ENCODE results near the gene IL17RC.

The IL17RC gene

GRCh38 chr3:9902372-9903237 is 14.3 kb upstream of the IL17RC start, which contains the start of gene IL17RE:
Gene IL17RE (plus strand): TSS chr3:9902848. CDS start chr3:9902933, 85 bp downstream.
- peak; percentile 84 for ATAC-seq
- Mint-ChIP-seq H3K36me3 (peaks cover 6% of the 10 kb centered on the region), H3K4me3 (peak within 1 kb of the TSS; percentile 79)

GRCh38 chr3:9903238-9903624 is 13.7 kb upstream of the IL17RC start:
- peak overlapping the region; percentile 86 for H3K27ac Mint-ChIP-seq
- peak overlapping the region; percentile 79 for H3K4me3 Mint-ChIP-seq
- peak; percentile 25 for ATAC-seq
- DNase-seq (ENCODE audit: low spot score in 2 of 2): no peak
- no peaks in the 10 kb centered on the region for H3K9me3 Mint-ChIP-seq
- peaks cover 12% of the 10 kb centered on the region for H3K36me3 Mint-ChIP-seq
- H3K4me1 Mint-ChIP-seq: peaks cover 37% of the 10 kb centered on the region

More at GRCh38 chr3:9902372-9903237, 14.3 kb upstream of the IL17RC start, which contains the start of gene IL17RE:
- peak within 1 kb of the TSS; percentile 86 for H3K27ac Mint-ChIP-seq
- H3K4me1 Mint-ChIP-seq: peaks cover 39% of the 10 kb centered on the region
- H3K9me3 Mint-ChIP-seq: no peaks in the 10 kb centered on the region
- peak in 1 of 2 donors; percentile 15 for DNase-seq (ENCODE audit: low spot score in 2 of 2)

GRCh38 chr3:9903904-9904303 is 13.0 kb upstream of the IL17RC start:
- Mint-ChIP-seq H3K27ac (peak overlapping the region; percentile 86), H3K4me3 (peak overlapping the region; percentile 79)
- ATAC-seq: no peak

DNA sequence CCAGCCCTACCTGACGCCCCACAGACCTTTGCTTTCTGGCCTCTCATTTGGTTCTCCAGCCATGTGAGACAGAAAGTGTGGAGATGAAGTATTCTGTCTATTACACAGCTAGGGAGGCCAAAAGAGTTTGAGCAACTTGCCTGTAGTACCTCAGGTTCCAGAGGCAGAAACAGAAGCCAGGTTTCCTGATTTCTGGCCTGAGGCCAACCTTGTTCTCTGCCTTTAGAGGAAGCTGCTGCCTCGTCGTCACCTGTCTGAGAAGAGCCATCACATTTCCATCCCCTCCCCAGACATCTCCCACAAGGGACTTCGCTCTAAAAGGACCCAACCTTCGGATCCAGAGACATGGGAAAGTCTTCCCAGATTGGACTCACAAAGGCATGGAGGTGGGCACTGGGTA is 10.4 kb upstream of the IL17RC start:
- no peak for ATAC-seq

More at GRCh38 chr3:9903904-9904303, 13.0 kb upstream of the IL17RC start:
- DNase-seq (ENCODE audit: low spot score in 2 of 2): no peak
- H3K4me1 Mint-ChIP-seq: peaks cover 31% of the 10 kb centered on the region
- H3K36me3 Mint-ChIP-seq: peaks cover 13% of the 10 kb centered on the region
- no peaks in the 10 kb centered on the region for H3K9me3 Mint-ChIP-seq

GRCh38 chr3:9908286-9908685 is 8.6 kb upstream of the IL17RC start:
- Mint-ChIP-seq H3K4me3 (no peak overlapping the region), H3K27ac (no peak overlapping the region), H3K9me3 (no peaks in the 10 kb centered on the region), H3K36me3 (peaks cover 18% of the 10 kb centered on the region), H3K4me1 (peaks cover 38% of the 10 kb centered on the region)
- no peak for ATAC-seq
- DNase-seq (ENCODE audit: low spot score in 2 of 2): no peak

More for the DNA sequence above, 10.4 kb upstream of the IL17RC start:
- Mint-ChIP-seq H3K9me3 (no peaks in the 10 kb centered on the region), H3K36me3 (peaks cover 13% of the 10 kb centered on the region), H3K4me1 (peaks cover 45% of the 10 kb centered on the region), H3K4me3 (no peak overlapping the region), H3K27ac (no peak overlapping the region)
- DNase-seq (ENCODE audit: low spot score in 2 of 2): no peak

DNA sequence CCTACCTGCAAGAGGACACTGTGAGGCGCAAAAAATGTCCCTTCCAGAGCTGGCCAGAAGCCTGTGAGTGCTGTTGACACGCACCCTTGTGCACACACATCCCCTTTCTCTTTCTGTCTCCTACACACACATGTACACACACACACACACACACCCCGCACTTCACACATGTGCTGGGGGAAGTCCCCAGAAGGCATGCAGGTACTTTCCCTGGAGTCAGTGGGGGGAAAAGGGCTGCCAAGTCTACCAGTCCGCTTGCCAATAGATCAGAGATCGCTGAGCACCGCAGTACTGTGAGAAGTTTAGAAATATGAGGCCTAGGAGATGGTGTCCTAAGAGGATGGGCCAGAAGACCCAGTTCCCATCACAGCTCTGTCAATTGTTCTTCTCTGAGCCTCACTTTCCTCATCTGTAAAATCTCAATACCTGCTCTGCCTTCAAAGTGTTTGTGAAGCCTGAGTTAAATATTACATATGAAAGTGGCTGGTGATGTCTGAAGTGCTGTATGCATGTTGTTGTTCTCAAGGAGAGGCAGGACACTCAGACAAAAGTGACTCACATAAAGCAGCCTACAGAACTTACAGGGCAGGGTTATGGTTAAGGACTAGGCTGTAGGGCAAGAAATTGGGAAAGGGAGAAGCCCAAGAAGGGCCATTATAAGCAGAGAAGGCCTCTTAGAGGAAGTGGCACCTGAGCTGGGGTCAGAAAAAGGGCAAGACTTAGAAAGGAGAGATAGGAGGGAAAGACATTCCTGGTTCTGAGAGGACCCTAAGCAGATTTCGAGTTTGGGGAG is 7.5 kb upstream of the IL17RC start:
- Mint-ChIP-seq H3K4me3 (no peak overlapping the region), H3K9me3 (no peaks in the 10 kb centered on the region), H3K36me3 (peaks cover 18% of the 10 kb centered on the region), H3K4me1 (peaks cover 29% of the 10 kb centered on the region), H3K27ac (peak overlapping the region; percentile 52)
- DNase-seq (ENCODE audit: low spot score in 2 of 2) (no peak), ATAC-seq (no peak)

- H3K36me3 Mint-ChIP-seq: peaks cover 18% of the 10 kb centered on the region
- H3K4me3 Mint-ChIP-seq: no peak overlapping the region
- no peak for DNase-seq (ENCODE audit: low spot score in 2 of 2)
- H3K27ac Mint-ChIP-seq: peak overlapping the region; percentile 43
- ATAC-seq: no peak
- H3K9me3 Mint-ChIP-seq: no peaks in the 10 kb centered on the region
- peaks cover 42% of the 10 kb centered on the region for H3K4me1 Mint-ChIP-seq
These were observed 5.0 kb upstream of the IL17RC start for GRCh38 chr3:9911863-9912262.

GRCh38 chr3:9912294-9912935 is 4.5 kb upstream of the IL17RC start:
- peak; percentile 70 for ATAC-seq
- Mint-ChIP-seq H3K4me1 (peaks cover 44% of the 10 kb centered on the region), H3K36me3 (peaks cover 18% of the 10 kb centered on the region), H3K9me3 (no peaks in the 10 kb centered on the region), H3K27ac (peak overlapping the region; percentile 30), H3K4me3 (no peak overlapping the region)
- no peak for DNase-seq (ENCODE audit: low spot score in 2 of 2)

GRCh38 chr3:9913601-9914000 is 3.3 kb upstream of the IL17RC start:
- no peak overlapping the region for H3K27ac Mint-ChIP-seq
- peaks cover 44% of the 10 kb centered on the region for H3K4me1 Mint-ChIP-seq
- H3K4me3 Mint-ChIP-seq: no peak overlapping the region
- ATAC-seq (no peak), DNase-seq (ENCODE audit: low spot score in 2 of 2) (no peak)
- no peaks in the 10 kb centered on the region for H3K9me3 Mint-ChIP-seq
- peaks cover 10% of the 10 kb centered on the region for H3K36me3 Mint-ChIP-seq

GRCh38 chr3:9914011-9914410 is 2.9 kb upstream of the IL17RC start:
- Mint-ChIP-seq H3K9me3 (no peaks in the 10 kb centered on the region), H3K27ac (no peak overlapping the region)
- no peak for ATAC-seq

GRCh38 chr3:9914559-9915253 is 2.2 kb upstream of the IL17RC start:
- peaks cover 10% of the 10 kb centered on the region for H3K36me3 Mint-ChIP-seq
- DNase-seq (ENCODE audit: low spot score in 2 of 2): no peak
- peak overlapping the region; percentile 64 for H3K4me3 Mint-ChIP-seq
- no peak overlapping the region for H3K27ac Mint-ChIP-seq
- H3K4me1 Mint-ChIP-seq: peaks cover 36% of the 10 kb centered on the region
- H3K9me3 Mint-ChIP-seq: no peaks in the 10 kb centered on the region
- ATAC-seq: no peak

More at GRCh38 chr3:9914011-9914410, 2.9 kb upstream of the IL17RC start:
- peaks cover 43% of the 10 kb centered on the region for H3K4me1 Mint-ChIP-seq
- no peak for DNase-seq (ENCODE audit: low spot score in 2 of 2)
- H3K36me3 Mint-ChIP-seq: peaks cover 10% of the 10 kb centered on the region
- no peak overlapping the region for H3K4me3 Mint-ChIP-seq

DNA sequence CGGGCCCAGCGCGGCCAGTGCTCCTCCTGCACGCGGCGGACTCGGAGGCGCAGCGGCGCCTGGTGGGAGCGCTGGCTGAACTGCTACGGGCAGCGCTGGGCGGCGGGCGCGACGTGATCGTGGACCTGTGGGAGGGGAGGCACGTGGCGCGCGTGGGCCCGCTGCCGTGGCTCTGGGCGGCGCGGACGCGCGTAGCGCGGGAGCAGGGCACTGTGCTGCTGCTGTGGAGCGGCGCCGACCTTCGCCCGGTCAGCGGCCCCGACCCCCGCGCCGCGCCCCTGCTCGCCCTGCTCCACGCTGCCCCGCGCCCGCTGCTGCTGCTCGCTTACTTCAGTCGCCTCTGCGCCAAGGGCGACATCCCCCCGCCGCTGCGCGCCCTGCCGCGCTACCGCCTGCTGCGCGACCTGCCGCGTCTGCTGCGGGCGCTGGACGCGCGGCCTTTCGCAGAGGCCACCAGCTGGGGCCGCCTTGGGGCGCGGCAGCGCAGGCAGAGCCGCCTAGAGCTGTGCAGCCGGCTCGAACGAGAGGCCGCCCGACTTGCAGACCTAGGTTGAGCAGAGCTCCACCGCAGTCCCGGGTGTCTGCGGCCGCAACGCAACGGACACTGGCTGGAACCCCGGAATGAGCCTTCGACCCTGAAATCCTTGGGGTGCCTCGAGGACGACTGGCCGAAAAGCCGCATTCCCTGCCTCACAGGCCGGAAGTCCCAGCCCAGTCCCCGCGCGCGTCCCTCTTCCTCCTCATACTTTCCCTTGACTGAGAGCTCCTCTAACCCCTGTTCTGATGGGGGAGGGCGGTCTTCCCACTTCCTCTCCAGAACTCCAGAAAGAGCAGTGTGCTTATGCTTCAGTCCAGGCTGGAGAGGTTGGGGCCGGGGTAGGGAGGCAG is 1.4 kb upstream of the IL17RC start:
- Mint-ChIP-seq H3K4me3 (peak overlapping the region; percentile 64), H3K4me1 (peaks cover 32% of the 10 kb centered on the region), H3K27ac (no peak overlapping the region), H3K9me3 (no peaks in the 10 kb centered on the region), H3K36me3 (peaks cover 10% of the 10 kb centered on the region)
- ATAC-seq (peak; percentile 53), DNase-seq (ENCODE audit: low spot score in 2 of 2) (no peak)

GRCh38 chr3:9916346-9916733 is 558 bp upstream of the IL17RC start:
- Mint-ChIP-seq H3K36me3 (peaks cover 10% of the 10 kb centered on the region), H3K27ac (no peak overlapping the region), H3K4me1 (peaks cover 27% of the 10 kb centered on the region), H3K4me3 (peak overlapping the region; percentile 64), H3K9me3 (no peaks in the 10 kb centered on the region)
- DNase-seq (ENCODE audit: low spot score in 2 of 2) (no peak), ATAC-seq (no peak)

GRCh38 chr3:9917820-9918219 is 922 bp downstream of the IL17RC start:
- H3K36me3 Mint-ChIP-seq: peaks cover under 1% of the 10 kb centered on the region
- no peak overlapping the region for H3K4me3 Mint-ChIP-seq
- ATAC-seq: no peak
- DNase-seq (ENCODE audit: low spot score in 2 of 2): no peak
- no peaks in the 10 kb centered on the region for H3K9me3 Mint-ChIP-seq
- H3K4me1 Mint-ChIP-seq: peaks cover 15% of the 10 kb centered on the region
- H3K27ac Mint-ChIP-seq: no peak overlapping the region
